Bronchial epithelial cell (primary cell): ENCODE measurements around the gene RINL. TPM values are rescaled to one million over a fixed set of nuclear protein-coding genes. Genes with fewer than 3 reads are reported as not detected.
A peak's percentile ranks its signal among the peaks of the same experiment; 100 is the strongest.

Experiments
- DNase-seq: peaks from one replicate; pipeline ENCODE4 v3.0.0-alpha.2; 2010; ENCODE audit warnings: low read depth
- FAIRE-seq: peaks from 2 replicates; lab custom pipeline; 2011; peaks lifted over from hg19 to GRCh38; lab: Jason Lieb, UNC
- H3K27me3 ChIP-seq: 2 replicates; pipeline ENCODE4 v1.5.1; 2011; ENCODE audit warnings: low read length; ENCODE audit not compliant: control insufficient read depth, insufficient read depth
- H3K36me3 ChIP-seq: 2 replicates; pipeline ENCODE4 v1.5.1; 2011; ENCODE audit warnings: low read length; ENCODE audit not compliant: control insufficient read depth, insufficient read depth
- H3K4me3 ChIP-seq: 2 replicates; pipeline ENCODE4 v1.5.1; 2011; ENCODE audit warnings: mild to moderate bottlenecking, low read depth, low read length, control low read depth
- CTCF ChIP-seq: IDR thresholded peaks from 2 replicates; pipeline ENCODE4 v1.5.1; 2011; ENCODE audit warnings: mild to moderate bottlenecking, moderate library complexity, low read length, control low read depth, inconsistent platforms; ENCODE audit not compliant: insufficient read depth, severe bottlenecking
- total RNA-seq: library from RNA; depleted of rRNA; stranded (reverse); fragments of >200 nt; gene quantifications from 2 replicates; pipeline ENCODE4 v1.2.1, GENCODE V29; 2014

RINL gene
- total RNA-seq, 1 donor from 2014 or later: 8.7 TPM

- DNase-seq (no peak), FAIRE-seq (no peak)
- no peak for TF ChIP-seq CTCF
- Histone ChIP-seq H3K27me3 (no peaks in the 10 kb centered on the region), H3K4me3 (no peak overlapping the region), H3K36me3 (no peaks in the 10 kb centered on the region)
These were observed 35.9 kb upstream of the RINL start for GRCh38 chr19:38913958-38914357.

GRCh38 chr19:38912600-38913514 lies 34.8 kb upstream of the RINL start:
- H3K36me3 ChIP-seq: no peaks in the 10 kb centered on the region

GRCh38 chr19:38911388-38912001 lies 33.4 kb upstream of the RINL start:
- Histone ChIP-seq H3K36me3 (peaks cover 7% of the 10 kb centered on the region), H3K4me3 (no peak overlapping the region), H3K27me3 (no peaks in the 10 kb centered on the region)
- FAIRE-seq (no peak), DNase-seq (no peak)
- TF ChIP-seq CTCF: no peak

More at GRCh38 chr19:38912600-38913514, 34.8 kb upstream of the RINL start:
- DNase-seq: no peak
- TF ChIP-seq CTCF: no peak
- Histone ChIP-seq H3K27me3 (no peaks in the 10 kb centered on the region), H3K4me3 (no peak overlapping the region)
- peak; percentile 32 for FAIRE-seq

GRCh38 chr19:38910488-38910887 lies 32.4 kb upstream of the RINL start:
- no peak for TF ChIP-seq CTCF
- H3K4me3 ChIP-seq: no peak overlapping the region
- DNase-seq (no peak), FAIRE-seq (no peak)
- H3K27me3 ChIP-seq: no peaks in the 10 kb centered on the region
- H3K36me3 ChIP-seq: peaks cover 11% of the 10 kb centered on the region

- H3K4me3 ChIP-seq: no peak overlapping the region
These were observed 30.8 kb upstream of the RINL start for GRCh38 chr19:38908911-38909310.

More at GRCh38 chr19:38908911-38909310, 30.8 kb upstream of the RINL start:
- DNase-seq (no peak), FAIRE-seq (no peak)
- Histone ChIP-seq H3K36me3 (peaks cover 18% of the 10 kb centered on the region), H3K27me3 (no peaks in the 10 kb centered on the region)
- no peak for TF ChIP-seq CTCF
